Stimulated activated naive CD8-positive, alpha-beta T cell treated with anti-CD3 and anti-CD28 coated beads, Interleukin-15, amount 100 ng/mL, for 72 hours (primary cell): ENCODE measurements around the gene HS2ST1.
"Not testable (repeated sequence)": the region's sequence is repeated elsewhere in the genome, so short reads cannot be mapped to it uniquely, and the experiment has no call there.

Experiments used
- ATAC-seq: fragments of 150-1000 bp; cut with Tn5 transposase; 2 replicates; pipeline ENCODE4 v1.10.0; 2021; ENCODE audit warnings: mild to moderate bottlenecking, moderate library complexity
- DNase-seq, 2 donors: peaks; one replicate each; pipeline ENCODE4 v3.0.0; 2021 to 2022
- H3K27ac Mint-ChIP-seq, 2 donors: one replicate each; pipeline ENCODE4 v1.8.0; 2022; ENCODE audit warnings: mild to moderate bottlenecking in 2 of 2, mixed read lengths in 2 of 2, moderate library complexity in 2 of 2
- H3K27me3 Mint-ChIP-seq: one replicate; pipeline ENCODE4 v1.8.0; 2022; ENCODE audit warnings: mixed read lengths
- H3K4me1 Mint-ChIP-seq: one replicate; pipeline ENCODE4 v1.8.0; 2022; ENCODE audit warnings: mild to moderate bottlenecking, mixed read lengths
- H3K4me3 Mint-ChIP-seq, 2 donors: one replicate each; pipeline ENCODE4 v1.8.0; 2022; ENCODE audit warnings: mild to moderate bottlenecking in 2 of 2, mixed read lengths in 2 of 2, moderate library complexity in 1 of 2
- H3K9me3 Mint-ChIP-seq, 2 donors: one replicate each; pipeline ENCODE4 v1.8.0; 2022; ENCODE audit warnings: mixed read lengths in 2 of 2

The HS2ST1 gene

DNA sequence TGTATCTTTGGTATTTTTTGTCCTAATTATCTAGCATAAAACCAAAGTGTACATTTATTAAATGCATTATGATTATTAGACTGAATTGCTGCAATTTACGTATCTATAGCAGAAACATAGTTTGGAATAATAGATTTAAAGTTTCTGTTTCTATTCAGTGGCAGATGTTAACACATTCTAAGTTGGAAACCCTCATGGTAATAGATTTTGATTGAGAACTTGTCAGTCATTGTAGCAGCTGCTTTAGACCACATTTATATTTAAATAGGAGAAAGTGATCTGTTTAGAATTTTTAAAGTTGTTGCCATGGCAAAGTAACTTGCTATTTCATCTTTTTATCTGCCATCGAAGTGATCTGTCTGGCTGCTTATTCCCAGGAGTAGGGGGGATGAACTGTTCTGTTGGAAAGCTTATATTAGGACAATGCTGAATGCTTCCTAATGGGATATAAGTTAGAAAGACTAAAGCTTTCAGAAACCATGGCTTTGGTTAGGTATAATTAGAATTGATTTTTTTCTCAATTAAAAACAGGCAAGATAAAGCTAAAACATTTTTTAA lies 61.6 kb downstream of the HS2ST1 start:
- DNase-seq = no peak
- no peaks in the 10 kb centered on the region for H3K9me3 Mint-ChIP-seq
- H3K4me1 Mint-ChIP-seq = no peaks in the 10 kb centered on the region
- no peak overlapping the region for H3K4me3 Mint-ChIP-seq
- no peak overlapping the region for H3K27ac Mint-ChIP-seq
- ATAC-seq = no peak
- H3K27me3 Mint-ChIP-seq = no peaks in the 10 kb centered on the region

DNA sequence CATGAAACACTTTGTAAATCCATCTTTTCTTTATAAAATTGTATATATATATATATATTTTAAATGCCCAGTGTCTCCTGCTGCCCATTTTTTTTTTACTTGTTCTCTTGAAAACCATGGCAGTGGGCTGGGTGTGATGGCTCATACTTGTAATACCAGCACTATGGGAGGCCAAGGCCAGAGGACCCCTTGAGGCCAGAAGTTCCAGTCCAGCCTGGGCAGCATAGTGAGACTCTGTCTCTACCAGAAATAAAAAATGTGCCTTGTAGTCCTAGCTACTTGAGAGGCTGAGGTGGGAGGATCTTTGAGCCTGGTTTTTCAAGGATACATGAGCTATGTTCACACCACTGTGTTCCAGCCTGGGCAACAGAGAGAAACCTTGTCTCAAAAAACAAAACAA lies 62.2 kb downstream of the HS2ST1 start:
- Mint-ChIP-seq H3K4me3 (no peak overlapping the region), H3K4me1 (no peaks in the 10 kb centered on the region), H3K27me3 (no peaks in the 10 kb centered on the region), H3K27ac (no peak overlapping the region), H3K9me3 (no peaks in the 10 kb centered on the region)
- DNase-seq = no peak
- no peak for ATAC-seq

DNA sequence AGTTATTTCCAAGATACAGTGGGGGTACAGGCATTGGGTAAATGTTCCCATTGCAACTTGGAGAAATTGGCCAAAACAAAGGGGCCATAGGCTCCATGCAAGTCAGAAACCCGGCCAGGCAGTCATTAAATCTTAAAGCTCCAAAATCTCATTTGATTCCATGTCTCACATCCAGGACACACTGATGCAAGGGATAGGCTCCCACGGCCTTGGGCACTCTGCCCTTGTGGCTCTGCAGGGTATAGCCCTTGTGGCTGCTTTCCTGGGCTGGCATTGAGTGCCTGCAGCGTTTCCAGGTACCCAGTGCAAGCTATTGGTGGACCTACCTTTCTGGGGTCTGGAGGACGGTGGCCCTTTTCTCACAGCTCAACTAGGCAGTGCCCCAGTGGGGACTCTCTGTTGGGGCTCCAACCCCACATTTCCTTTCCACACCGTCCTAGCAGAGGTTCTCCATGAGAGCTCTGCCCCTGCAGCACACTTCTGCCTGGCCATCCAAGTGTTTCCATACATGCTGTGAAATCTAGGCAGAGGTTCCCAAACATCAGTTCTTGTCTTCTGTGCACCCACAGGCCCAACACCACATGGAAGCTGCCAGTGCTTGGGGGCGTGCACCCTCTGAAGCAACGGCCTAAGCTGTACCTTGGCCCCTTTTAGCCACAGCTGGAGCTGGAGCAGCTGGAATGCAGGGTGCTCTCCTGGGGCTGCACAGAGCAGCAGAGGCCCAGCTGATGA lies 67.2 kb downstream of the HS2ST1 start:
- Mint-ChIP-seq H3K27me3 (no peaks in the 10 kb centered on the region), H3K9me3 (peaks cover 0 to 13% of the 10 kb centered on the region in 2 donors), H3K4me3 (no peak overlapping the region), H3K4me1 (no peaks in the 10 kb centered on the region), H3K27ac (no peak overlapping the region)
- ATAC-seq = no peak
- DNase-seq = no peak

DNA sequence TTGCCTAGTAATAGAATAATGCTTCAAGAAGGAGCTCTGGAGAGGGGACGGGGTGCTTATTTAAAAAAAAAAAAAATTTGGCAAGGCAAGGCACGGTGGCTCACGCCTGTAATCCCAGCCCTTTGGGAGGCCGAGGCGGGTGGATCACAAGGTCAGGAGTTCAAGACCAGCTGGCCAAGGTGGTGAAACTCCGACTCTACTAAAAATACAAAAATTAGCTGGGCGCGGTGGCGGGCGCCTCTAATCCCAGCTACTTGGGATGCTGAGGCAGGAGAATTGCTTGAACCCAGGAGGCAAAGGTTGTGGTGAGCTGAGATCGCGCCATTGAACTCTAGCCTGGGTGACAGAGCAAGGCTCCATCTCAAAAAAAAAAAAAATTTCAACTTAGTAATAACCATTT lies 69.2 kb downstream of the HS2ST1 start:
- not testable (repeated sequence) for ATAC-seq, H3K27ac Mint-ChIP-seq, H3K4me3 Mint-ChIP-seq, H3K27me3 Mint-ChIP-seq, DNase-seq, H3K4me1 Mint-ChIP-seq
- peaks cover 0 to 13% of the 10 kb centered on the region in 2 donors for H3K9me3 Mint-ChIP-seq

- DNase-seq = no peak
- H3K27ac Mint-ChIP-seq = no peak overlapping the region
Observed at GRCh38 chr1:86987446-86987845, 73.0 kb downstream of the HS2ST1 start.

GRCh38 chr1:86988835-86989234 lies 74.4 kb downstream of the HS2ST1 start:
- ATAC-seq = no peak

More at GRCh38 chr1:86987446-86987845, 73.0 kb downstream of the HS2ST1 start:
- Mint-ChIP-seq H3K4me3 (no peak overlapping the region), H3K27me3 (no peaks in the 10 kb centered on the region), H3K9me3 (peaks cover 0 to 9% of the 10 kb centered on the region in 2 donors), H3K4me1 (no peaks in the 10 kb centered on the region)
- no peak for ATAC-seq

GRCh38 chr1:86989690-86990089 lies 75.3 kb downstream of the HS2ST1 start:
- not testable (repeated sequence) for H3K4me1 Mint-ChIP-seq, H3K9me3 Mint-ChIP-seq, H3K27ac Mint-ChIP-seq, H3K4me3 Mint-ChIP-seq, DNase-seq, H3K27me3 Mint-ChIP-seq, ATAC-seq

More at GRCh38 chr1:86988835-86989234, 74.4 kb downstream of the HS2ST1 start:
- Mint-ChIP-seq H3K9me3 (no peaks in the 10 kb centered on the region), H3K4me3 (no peak overlapping the region), H3K4me1 (no peaks in the 10 kb centered on the region), H3K27me3 (no peaks in the 10 kb centered on the region), H3K27ac (no peak overlapping the region)
- no peak for DNase-seq

DNA sequence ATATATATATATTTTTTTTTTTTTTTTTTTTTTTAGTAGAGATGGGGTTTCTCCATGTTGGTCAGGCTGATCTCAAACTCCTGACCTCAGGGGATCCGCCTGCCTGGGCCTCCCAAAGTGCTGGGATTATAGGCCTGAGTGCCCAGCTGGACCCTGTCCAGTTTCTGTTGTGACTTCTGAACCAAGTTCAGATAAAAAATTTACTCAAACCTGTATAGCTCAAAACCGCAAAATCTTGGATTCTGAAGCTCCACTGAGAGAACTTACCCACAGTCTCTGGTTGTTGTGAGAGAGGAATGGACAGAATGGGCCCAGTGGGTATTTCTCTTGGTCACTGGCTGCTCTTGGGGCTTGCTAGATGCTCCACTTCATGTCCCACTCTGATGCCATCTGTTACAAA lies 76.4 kb downstream of the HS2ST1 start:
- Mint-ChIP-seq H3K4me3 (no peak overlapping the region), H3K9me3 (no peaks in the 10 kb centered on the region), H3K4me1 (no peaks in the 10 kb centered on the region), H3K27ac (no peak overlapping the region), H3K27me3 (no peaks in the 10 kb centered on the region)
- DNase-seq (no peak), ATAC-seq (no peak)

- ATAC-seq (no peak), DNase-seq (no peak)
- H3K9me3 Mint-ChIP-seq = no peaks in the 10 kb centered on the region
- H3K4me3 Mint-ChIP-seq = no peak overlapping the region
- no peaks in the 10 kb centered on the region for H3K27me3 Mint-ChIP-seq
- no peak overlapping the region for H3K27ac Mint-ChIP-seq
- H3K4me1 Mint-ChIP-seq = peaks cover under 1% of the 10 kb centered on the region
Observed at GRCh38 chr1:86991549-86992186, 77.2 kb downstream of the HS2ST1 start.

- Mint-ChIP-seq H3K4me1 (peaks cover 6% of the 10 kb centered on the region), H3K4me3 (no peak overlapping the region), H3K9me3 (no peaks in the 10 kb centered on the region), H3K27me3 (no peaks in the 10 kb centered on the region), H3K27ac (no peak overlapping the region)
- no peak for ATAC-seq
- no peak for DNase-seq
Observed at GRCh38 chr1:86992861-86993260, 78.4 kb downstream of the HS2ST1 start.

DNA sequence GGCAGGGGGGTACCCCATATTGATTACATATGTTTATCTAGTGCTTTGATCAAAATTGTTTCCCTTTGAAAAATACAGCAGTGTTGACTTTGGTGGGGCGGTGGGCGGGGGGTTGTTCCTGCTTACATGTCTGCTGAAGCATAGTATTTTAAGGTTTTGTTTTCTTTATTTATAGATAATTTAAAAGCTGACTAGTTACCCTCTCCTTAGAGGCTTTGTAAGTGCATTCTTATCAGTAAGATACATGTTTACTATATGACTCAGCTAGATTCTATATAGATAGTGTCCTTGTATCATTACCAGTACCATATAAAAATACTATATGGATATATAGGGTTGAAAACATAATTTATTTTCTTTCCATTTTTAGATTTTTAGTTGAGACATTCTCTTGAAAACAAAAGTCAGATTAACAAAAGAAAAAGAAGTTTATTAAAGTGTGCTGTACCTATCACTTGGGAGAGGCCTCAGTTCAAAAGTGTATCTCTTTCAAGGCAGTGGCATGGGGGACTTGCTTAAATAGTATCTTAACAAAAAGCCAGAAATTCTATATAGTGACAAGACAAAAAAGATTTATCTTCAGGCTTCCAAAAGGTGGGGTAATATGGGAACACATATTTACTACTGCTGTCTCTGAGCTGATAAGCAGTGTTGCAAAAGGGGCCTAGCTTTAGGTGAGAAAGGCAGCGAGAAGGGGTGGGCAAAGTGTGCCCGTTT lies 79.0 kb downstream of the HS2ST1 start:
- Mint-ChIP-seq H3K27me3 (no peaks in the 10 kb centered on the region), H3K4me1 (peaks cover 6% of the 10 kb centered on the region), H3K9me3 (no peaks in the 10 kb centered on the region), H3K27ac (no peak overlapping the region), H3K4me3 (no peak overlapping the region)
- ATAC-seq (no peak), DNase-seq (no peak)

DNA sequence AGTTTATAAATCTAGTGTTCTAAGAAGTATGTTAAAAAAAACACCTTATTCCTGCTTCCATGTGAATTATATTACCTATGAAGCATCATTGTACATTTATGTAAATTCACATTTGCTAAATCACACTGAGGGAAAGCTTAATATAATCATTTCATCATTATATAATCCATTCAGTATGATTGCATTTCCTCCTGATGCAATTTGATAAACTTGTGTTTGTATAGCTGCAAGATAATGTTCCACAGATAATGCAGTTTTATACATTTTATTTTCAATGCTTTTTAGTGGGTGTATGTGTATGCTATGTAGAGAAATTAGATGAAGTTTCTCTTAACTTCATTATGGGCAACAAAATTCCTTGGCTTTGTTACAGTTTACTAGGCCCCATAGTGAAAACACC lies 79.6 kb downstream of the HS2ST1 start:
- no peak for DNase-seq
- Mint-ChIP-seq H3K4me1 (peaks cover 12% of the 10 kb centered on the region), H3K9me3 (no peaks in the 10 kb centered on the region), H3K27ac (no peak overlapping the region), H3K27me3 (no peaks in the 10 kb centered on the region), H3K4me3 (no peak overlapping the region)
- no peak for ATAC-seq

GRCh38 chr1:86997538-86997937 lies 83.1 kb downstream of the HS2ST1 start:
- Mint-ChIP-seq H3K27me3 (no peaks in the 10 kb centered on the region), H3K27ac (no peak overlapping the region), H3K4me3 (no peak overlapping the region), H3K9me3 (no peaks in the 10 kb centered on the region), H3K4me1 (peaks cover 16% of the 10 kb centered on the region)
- ATAC-seq (no peak), DNase-seq (no peak)

DNA sequence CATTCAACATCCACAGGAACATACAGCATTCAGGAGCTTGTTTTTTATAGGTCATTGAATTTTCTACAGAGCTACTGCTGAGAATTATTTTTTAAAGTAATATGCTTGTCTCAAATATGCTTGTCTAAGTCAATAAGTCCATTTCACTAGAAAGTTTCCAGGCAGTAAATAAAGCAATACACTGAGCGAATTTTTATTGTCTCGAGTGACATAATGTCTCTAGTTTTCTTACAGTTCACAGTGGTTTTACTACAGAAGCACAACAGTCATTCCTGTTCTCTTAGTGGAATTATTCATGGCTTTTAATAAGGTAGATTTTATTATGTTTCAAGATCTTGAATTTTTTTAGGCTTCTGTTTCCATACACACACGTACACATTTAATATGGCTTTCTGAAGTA lies 83.8 kb downstream of the HS2ST1 start:
- ATAC-seq = no peak

DNA sequence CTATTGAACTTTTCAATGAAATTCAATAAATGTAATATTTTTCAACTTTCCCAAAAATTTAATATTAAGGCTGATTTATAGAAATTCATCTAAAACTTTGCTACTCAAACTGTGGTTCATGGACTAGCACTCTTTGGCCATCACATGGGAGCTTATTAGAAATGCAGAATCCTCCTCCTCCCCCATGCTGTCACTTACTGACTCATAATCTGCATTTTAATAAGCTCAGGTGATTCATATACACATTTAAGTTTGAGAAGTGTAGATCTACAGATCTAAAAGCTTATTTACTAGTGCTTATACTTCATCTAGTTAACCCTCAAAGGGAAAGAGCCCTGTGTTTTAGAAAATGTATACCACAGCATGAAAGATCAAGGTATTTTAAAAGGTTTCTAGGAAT lies 84.3 kb downstream of the HS2ST1 start:
- ATAC-seq (peak; percentile 69), DNase-seq (no peak)
- no peak overlapping the region for H3K4me3 Mint-ChIP-seq
- no peak overlapping the region for H3K27ac Mint-ChIP-seq
- H3K4me1 Mint-ChIP-seq = peaks cover 16% of the 10 kb centered on the region
- H3K9me3 Mint-ChIP-seq = no peaks in the 10 kb centered on the region
- H3K27me3 Mint-ChIP-seq = no peaks in the 10 kb centered on the region

More for the DNA sequence above, 83.8 kb downstream of the HS2ST1 start:
- peaks cover 16% of the 10 kb centered on the region for H3K4me1 Mint-ChIP-seq
- H3K27me3 Mint-ChIP-seq = no peaks in the 10 kb centered on the region
- H3K9me3 Mint-ChIP-seq = no peaks in the 10 kb centered on the region
- H3K4me3 Mint-ChIP-seq = no peak overlapping the region
- DNase-seq = no peak
- no peak overlapping the region for H3K27ac Mint-ChIP-seq

DNA sequence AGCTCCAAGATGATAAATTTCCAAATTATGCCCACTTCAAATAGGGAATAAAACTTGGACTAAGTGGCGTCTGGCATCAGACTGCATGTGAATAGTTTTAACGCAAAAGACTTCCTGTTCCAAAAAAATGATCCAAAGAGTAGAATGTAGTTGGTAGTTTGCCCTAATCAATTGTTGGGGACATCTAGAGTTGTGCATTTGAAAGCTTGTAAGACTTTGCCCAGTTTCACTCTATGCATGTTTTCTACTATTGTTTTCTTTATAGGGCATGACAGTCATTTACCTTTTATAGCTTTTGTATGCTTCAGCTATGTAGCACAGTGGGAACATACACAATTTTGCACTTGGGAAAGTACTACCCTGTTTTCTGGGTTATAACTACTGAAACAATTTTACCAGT lies 86.0 kb downstream of the HS2ST1 start:
- Mint-ChIP-seq H3K27me3 (no peaks in the 10 kb centered on the region), H3K27ac (no peak overlapping the region), H3K4me3 (no peak overlapping the region), H3K4me1 (peaks cover 16% of the 10 kb centered on the region), H3K9me3 (no peaks in the 10 kb centered on the region)
- no peak for DNase-seq
- ATAC-seq = no peak
